SK-N-SH treated with all-trans-retinoic acid at 6 μM for 48 hours (cell line): ENCODE data around the gene PPP1R17.

Experiments used
- ARNTL ChIP-seq: fragments of 450-650 bp; formaldehyde crosslinking; IDR thresholded peaks from 2 replicates; pipeline ENCODE4 v1.5.0; 2020; ENCODE audit warnings: low read depth, mild to moderate bottlenecking, moderate library complexity, borderline replicate concordance
- CREB5 ChIP-seq: fragments of 250-450 bp; sonication (Bioruptor Pico); IDR thresholded peaks from 2 replicates; pipeline ENCODE4 v1.5.1; 2020; ENCODE audit warnings: low read depth, mild to moderate bottlenecking, moderate library complexity
- CSDC2 ChIP-seq: fragments of 250-450 bp; sonication (Bioruptor Pico); IDR thresholded peaks from 2 replicates; pipeline ENCODE4 v1.5.0; 2020; ENCODE audit warnings: mild to moderate bottlenecking, moderate library complexity
- ESRRG ChIP-seq: fragments of 250-450 bp; sonication (Bioruptor Pico); IDR thresholded peaks from 2 replicates; pipeline ENCODE4 v1.6.1; 2021; ENCODE audit warnings: mild to moderate bottlenecking
- ISL1 ChIP-seq: fragments of 250-450 bp; sonication (Bioruptor Pico); IDR thresholded peaks from 2 replicates; pipeline ENCODE4 v2.1.2; 2022; ENCODE audit warnings: mild to moderate bottlenecking, moderate library complexity
- OSR1 ChIP-seq: fragments of 250-450 bp; sonication (Bioruptor Pico); IDR thresholded peaks from 2 replicates; pipeline ENCODE4 v1.8.0; 2022; ENCODE audit warnings: moderate library complexity, mild to moderate bottlenecking, inconsistent platforms
- PATZ1 ChIP-seq: fragments of 250-450 bp; sonication (Bioruptor Pico); IDR thresholded peaks from 2 replicates; pipeline ENCODE4 v1.8.0; 2020; ENCODE audit warnings: mild to moderate bottlenecking, moderate library complexity, borderline replicate concordance
- PPARA ChIP-seq: fragments of 250-450 bp; sonication (Bioruptor Pico); IDR thresholded peaks from 2 replicates; pipeline ENCODE4 v1.5.0; 2020; ENCODE audit warnings: mild to moderate bottlenecking, borderline replicate concordance
- RARB ChIP-seq: fragments of 250-450 bp; sonication (Bioruptor Pico); IDR thresholded peaks from 2 replicates; pipeline ENCODE4 v1.8.0; 2021; ENCODE audit warnings: mild to moderate bottlenecking, moderate library complexity
- ZC3H10 ChIP-seq: fragments of 250-450 bp; sonication (Bioruptor Pico); IDR thresholded peaks from 2 replicates; pipeline ENCODE4 v1.5.1; 2021; ENCODE audit warnings: mild to moderate bottlenecking, moderate library complexity
- ZFP3 ChIP-seq: fragments of 250-450 bp; sonication (Bioruptor Pico); IDR thresholded peaks from 2 replicates; pipeline ENCODE4 v1.5.0; 2020; ENCODE audit warnings: mild to moderate bottlenecking, moderate library complexity
- ZFP30 ChIP-seq: fragments of 450-650 bp; formaldehyde crosslinking; IDR thresholded peaks from 2 replicates; pipeline ENCODE4 v1.5.0; 2022; ENCODE audit warnings: mild to moderate bottlenecking, moderate library complexity
- ZNF70 ChIP-seq: fragments of 450-650 bp; formaldehyde crosslinking; IDR thresholded peaks from 2 replicates; pipeline ENCODE4 v1.5.0; 2020; ENCODE audit warnings: mild to moderate bottlenecking, moderate library complexity
- ZNF8 ChIP-seq: fragments of 450-650 bp; formaldehyde crosslinking; IDR thresholded peaks from 2 replicates; pipeline ENCODE4 v1.5.0; 2020; ENCODE audit warnings: mild to moderate bottlenecking, moderate library complexity

DNA sequence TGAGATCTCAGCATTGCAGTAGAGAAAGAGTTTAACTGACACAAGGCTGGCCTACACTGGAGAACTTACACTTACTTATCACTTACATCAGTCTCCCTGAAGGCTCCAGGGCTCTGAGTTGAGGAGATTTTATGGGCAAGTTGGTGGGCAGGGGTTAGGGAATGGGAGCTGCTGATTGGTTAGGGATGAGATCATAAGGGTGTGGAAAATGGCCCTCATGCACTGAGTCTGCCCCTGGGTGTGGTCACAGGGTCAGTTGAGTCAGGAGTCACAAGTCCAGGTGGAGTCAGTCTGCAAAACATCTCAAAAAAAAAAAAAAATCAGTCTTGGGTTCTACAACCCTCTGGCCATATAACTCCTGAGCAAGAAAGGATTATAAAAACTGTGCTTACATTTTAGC is 60.5 kb downstream of the PPP1R17 start:
- TF ChIP-seq ZFP30 (CRISPR knock-in tag) (no peak), ZNF8 (CRISPR knock-in tag) (no peak), ZFP3 (CRISPR knock-in tag) (no peak), CREB5 (CRISPR knock-in tag) (no peak), ZNF70 (no peak), RARB (no peak), OSR1 (CRISPR knock-in tag) (no peak), ARNTL (CRISPR knock-in tag) (no peak), ISL1 (no peak), PPARA (no peak), PATZ1 (no peak), ZC3H10 (CRISPR knock-in tag) (no peak), CSDC2 (CRISPR knock-in tag) (no peak), ESRRG (CRISPR knock-in tag) (no peak)
